Inferior parietal cortex (tissue), 1 donor: ENCODE data around the gene SNX7.

ENCODE experiments used
- DNase-seq: peaks from one replicate; pipeline ENCODE4 v3.0.0-alpha.2; 2016; ENCODE audit errors: extremely low spot score

The SNX7 gene

DNA sequence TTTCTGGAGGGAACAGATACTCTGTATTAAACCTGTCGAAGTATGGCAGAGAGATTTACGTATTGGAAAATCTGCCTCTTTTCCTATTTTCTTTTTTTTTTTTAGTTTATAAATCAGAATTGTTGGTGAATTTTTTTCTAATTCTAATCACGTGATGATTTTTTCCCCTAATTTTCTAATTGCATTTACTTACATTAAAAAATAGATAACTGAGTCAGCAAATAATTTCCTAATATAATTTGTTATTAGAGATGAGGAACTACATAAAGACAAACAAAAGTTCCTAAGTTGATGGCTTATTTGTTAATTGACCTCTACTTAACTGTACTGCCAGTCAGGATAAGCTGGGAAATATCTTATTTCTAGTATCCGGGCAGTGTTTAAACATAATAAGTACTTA lies 34.6 kb downstream of the SNX7 start:
- no peak for DNase-seq

DNA sequence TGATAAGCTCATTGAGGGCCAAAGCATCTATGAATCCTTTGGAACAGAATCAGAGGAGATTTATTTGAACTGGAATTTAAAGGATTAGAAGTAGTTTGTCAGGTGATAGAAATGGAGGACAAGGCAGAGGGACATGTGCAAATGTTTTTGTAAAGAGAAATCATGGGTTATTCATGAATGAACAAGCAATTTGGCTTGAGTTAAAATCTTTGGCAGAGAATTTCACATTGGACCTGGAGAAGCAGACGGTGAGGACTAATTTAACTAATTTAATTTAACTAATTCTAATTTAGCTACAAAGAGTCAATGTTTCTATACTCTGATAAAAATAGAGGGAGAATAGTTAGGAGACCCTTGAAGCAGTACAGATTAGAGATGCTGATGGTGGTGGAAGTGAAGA lies 36.3 kb downstream of the SNX7 start:
- no peak for DNase-seq

DNA sequence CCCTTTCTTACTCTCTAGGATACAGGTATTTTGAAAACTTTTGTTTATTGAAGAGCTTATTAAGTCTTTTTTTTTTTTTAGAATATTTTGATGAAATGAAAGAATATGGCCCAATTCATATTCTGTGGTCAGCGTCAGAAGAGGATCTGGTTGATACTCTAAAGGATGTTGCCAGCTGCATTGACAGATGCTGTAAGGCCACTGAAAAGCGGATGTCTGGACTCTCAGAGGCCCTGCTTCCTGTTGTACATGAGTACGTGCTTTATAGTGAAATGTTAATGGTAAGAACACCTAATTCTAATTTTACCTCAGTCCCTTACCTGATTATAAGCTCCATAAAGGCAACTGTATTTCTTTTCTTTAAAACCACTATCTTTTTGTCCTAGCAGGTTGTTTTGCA lies 37.1 kb downstream of the SNX7 start:
- no peak for DNase-seq

GRCh38 chr1:98700228-98700627 lies 38.7 kb downstream of the SNX7 start:
- no peak for DNase-seq

- no peak for DNase-seq
Measured at GRCh38 chr1:98702976-98703375, 41.5 kb downstream of the SNX7 start.

DNA sequence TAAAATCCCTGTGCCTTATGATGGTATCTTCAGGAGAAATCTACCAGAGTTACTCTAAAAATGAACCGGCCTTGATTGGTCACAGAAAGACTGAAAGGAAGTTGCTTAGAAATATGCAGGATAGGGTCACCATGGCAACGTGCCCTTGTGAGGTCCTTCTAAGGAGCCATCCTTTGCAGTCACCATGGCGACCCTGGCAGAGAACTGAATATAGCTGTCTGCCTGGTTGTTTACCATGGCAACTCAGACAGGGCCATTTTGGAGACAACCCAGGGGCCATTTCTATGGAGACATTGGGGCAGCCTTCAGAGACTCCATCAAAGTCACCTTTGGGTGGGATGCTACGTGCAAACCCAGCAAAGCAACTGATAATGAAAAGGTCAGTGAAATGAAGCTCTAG lies 43.0 kb downstream of the SNX7 start:
- peak; percentile 56 for DNase-seq

GRCh38 chr1:98704971-98705370 lies 43.5 kb downstream of the SNX7 start:
- DNase-seq, result no peak

DNA sequence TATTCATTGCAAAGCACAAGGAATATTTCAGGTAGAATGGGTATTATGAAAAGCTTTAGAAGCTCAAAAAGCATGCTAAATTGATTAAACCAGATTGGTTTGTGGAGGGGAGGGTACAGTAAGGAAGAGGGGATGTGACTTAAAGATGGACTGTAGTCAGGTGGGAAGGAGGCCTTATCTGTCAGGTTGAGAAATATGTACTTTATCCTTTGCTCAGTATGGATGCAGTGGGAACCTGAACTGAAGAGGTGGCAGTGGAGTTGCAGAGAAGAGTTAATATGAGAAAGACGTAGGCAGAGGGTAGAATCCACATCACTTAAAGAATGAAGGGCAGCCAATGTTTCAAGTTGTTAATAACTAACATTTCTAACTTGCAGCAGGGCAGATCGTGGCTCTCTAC lies 44.1 kb downstream of the SNX7 start:
- DNase-seq, result no peak

- DNase-seq, result no peak
Measured at GRCh38 chr1:98706173-98706843, 44.8 kb downstream of the SNX7 start.

GRCh38 chr1:98707556-98707955 lies 46.0 kb downstream of the SNX7 start:
- DNase-seq, result no peak

- DNase-seq, result no peak
Measured at GRCh38 chr1:98709906-98710305, 48.4 kb downstream of the SNX7 start.

GRCh38 chr1:98723574-98723973 lies 62.1 kb downstream of the SNX7 start:
- DNase-seq, result no peak

GRCh38 chr1:98732985-98733781 lies 71.7 kb downstream of the SNX7 start:
- DNase-seq, result no peak

DNA sequence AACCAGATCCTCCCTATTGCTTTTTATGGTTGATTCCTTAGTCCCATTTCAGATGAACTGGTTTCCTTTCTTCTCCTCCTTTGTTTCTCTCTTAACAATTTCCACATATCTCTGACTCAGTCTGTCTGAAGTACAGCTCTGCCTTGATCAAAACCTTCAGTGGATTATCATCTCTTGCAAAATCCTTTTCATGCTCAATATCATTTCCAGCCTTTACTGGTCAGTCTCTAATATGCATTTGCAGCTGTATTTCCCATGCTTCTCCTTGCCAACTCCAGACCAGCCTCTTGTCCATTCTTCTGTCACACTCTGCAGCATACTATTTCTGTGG lies 72.2 kb downstream of the SNX7 start:
- DNase-seq, result no peak

DNA sequence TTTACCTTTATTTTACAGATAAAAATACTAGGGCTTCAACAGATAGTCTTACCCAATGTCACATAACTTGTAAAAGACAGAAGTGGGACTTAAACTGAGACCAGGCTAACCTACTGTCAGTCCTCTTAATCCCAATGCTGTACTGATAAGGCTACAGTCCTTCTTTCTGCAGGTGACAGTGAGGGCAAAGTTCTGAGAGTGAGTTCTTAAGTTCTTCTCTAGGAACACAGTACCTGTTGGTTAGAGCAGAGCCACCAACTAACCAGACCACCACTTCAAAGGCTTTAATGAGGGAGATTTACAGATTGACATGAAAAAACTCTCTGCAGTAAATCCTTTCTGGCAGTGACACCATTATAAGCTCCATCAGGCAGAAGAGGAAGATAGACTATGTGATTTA lies 74.2 kb downstream of the SNX7 start:
- DNase-seq, result no peak

DNA sequence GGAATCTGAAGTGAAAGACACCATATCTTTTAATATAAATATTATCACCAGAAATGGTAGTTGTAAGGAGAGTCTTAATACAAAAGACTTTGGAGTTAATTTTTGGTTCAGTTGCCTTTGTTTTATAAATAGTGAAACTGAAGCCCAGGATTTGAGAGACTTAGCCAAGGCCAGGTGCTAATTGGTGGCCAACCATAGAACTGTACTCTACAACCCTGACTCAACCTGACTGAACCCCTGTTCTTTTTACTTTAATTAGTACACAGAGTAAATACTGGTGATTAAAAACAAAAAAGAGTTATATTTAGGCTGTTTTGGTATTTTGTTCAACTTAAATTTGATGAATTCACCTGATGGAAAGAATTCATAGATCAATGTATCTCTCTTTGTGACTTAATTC lies 76.3 kb downstream of the SNX7 start:
- DNase-seq, result no peak

GRCh38 chr1:98739762-98740161 lies 78.2 kb downstream of the SNX7 start:
- no peak for DNase-seq

GRCh38 chr1:98741164-98741563 lies 79.6 kb downstream of the SNX7 start:
- DNase-seq, result no peak

DNA sequence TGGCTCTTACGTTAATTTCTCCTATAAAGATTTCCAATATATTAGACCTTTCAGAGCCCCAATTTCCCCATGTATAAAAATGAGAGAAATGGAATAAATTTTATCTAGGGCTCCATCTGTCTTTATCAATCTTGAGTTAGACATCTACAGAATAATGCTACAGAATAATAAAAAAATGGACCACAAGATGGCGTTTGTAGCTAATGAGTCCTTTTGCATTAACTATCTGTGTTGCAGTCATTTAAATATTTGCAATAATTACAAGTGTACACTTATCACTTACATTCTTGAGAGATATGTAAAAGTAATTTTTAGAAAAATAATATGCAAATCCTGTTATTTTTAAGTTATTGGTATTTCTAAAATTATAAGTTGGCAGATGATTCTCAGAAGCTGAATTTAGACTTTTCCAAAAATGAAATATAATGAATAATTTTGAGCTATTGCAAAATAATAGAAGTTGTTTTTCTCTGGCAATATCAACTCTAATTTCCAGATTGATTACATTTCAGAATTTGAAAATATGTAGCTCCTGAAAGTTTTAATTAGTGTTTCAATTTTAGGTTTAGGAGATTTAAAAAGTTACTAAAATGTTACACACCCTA lies 87.7 kb downstream of the SNX7 start:
- DNase-seq, result peak; percentile 67

DNA sequence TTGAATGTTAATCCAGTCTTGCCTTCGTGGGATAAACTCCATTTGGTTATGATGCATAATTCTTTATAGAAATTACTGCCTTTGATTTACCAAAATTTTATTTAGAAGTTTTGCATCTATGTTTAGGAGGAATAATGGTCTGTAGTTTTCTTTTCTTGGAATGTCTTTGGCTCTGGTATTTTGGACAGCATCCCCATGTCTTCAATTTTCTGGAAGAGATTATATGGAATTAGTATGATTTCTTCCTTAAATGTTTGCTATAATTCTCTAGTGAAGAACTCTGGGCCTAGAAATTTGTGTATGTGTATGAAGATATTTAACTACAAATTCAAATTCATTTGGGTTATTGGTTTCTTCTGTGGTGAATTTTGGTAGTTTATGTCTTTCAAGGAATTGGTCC lies 92.7 kb downstream of the SNX7 start:
- no peak for DNase-seq

- DNase-seq, result no peak
Measured at GRCh38 chr1:98761219-98761865, 99.8 kb downstream of the SNX7 start.

GRCh38 chr1:98763488-98764150 lies 102.1 kb downstream of the SNX7 start:
- DNase-seq, result no peak
